ENCODE measurements around the gene APBA1.
"Not testable (repeated sequence)": the region's sequence is repeated elsewhere in the genome, so short reads cannot be mapped to it uniquely, and the experiment has no call there.

The APBA1 gene

DNA sequence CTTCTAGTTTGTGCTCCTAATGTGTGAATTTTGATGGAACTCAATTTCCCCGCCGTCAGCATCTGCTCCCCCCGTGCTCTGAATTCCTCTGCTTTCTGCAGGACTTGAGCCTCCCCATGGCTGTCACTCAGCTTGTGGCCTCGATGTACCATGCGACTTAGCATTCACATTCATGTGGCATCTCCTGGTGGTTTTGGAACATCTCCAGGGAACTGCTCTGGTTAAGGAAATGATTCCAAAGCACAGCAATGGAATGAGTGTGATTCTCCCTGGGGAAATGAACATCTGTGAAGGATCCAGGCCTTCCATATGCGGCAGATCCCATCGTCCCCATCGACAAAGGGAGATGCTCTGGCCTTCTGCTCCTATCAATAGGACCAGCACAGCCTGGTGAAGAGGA lies 228.2 kb downstream of the APBA1 start:
- DNase-seq (ENCODE audit: low read depth) = no peak
- no peak overlapping the region for H3K4me3 ChIP-seq (ENCODE audit: low read depth, low read length)
- TF ChIP-seq, protein P1, sequence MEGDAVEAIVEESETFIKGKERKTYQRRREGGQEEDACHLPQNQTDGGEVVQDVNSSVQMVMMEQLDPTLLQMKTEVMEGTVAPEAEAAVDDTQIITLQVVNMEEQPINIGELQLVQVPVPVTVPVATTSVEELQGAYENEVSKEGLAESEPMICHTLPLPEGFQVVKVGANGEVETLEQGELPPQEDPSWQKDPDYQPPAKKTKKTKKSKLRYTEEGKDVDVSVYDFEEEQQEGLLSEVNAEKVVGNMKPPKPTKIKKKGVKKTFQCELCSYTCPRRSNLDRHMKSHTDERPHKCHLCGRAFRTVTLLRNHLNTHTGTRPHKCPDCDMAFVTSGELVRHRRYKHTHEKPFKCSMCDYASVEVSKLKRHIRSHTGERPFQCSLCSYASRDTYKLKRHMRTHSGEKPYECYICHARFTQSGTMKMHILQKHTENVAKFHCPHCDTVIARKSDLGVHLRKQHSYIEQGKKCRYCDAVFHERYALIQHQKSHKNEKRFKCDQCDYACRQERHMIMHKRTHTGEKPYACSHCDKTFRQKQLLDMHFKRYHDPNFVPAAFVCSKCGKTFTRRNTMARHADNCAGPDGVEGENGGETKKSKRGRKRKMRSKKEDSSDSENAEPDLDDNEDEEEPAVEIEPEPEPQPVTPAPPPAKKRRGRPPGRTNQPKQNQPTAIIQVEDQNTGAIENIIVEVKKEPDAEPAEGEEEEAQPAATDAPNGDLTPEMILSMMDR (conservative IDR thresholded peaks at IDR 0.05; ENCODE audit: low read depth, low read length) = no peak

DNA sequence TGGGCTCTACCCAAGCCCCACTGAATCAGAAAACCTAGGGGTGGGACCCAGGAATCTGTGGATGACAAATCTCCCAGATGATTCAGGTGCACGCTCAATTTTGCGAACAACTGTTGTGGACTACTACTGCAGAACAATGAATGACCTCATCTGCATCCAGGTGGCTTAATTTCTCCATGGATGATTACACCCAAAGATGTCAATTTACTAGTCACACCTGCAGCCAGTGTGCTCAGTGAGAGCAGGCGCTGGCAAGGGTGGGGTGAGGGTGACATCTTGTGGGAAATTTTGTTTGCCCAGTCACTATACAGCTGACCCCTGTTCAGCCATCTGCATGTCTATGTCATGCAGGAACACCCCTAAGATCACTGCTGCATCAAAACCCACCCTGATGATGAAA lies 229.0 kb downstream of the APBA1 start:
- DNase-seq (ENCODE audit: low read depth) = no peak
- TF ChIP-seq, protein P1 (conservative IDR thresholded peaks at IDR 0.05; ENCODE audit: low read depth, low read length) = no peak

DNA sequence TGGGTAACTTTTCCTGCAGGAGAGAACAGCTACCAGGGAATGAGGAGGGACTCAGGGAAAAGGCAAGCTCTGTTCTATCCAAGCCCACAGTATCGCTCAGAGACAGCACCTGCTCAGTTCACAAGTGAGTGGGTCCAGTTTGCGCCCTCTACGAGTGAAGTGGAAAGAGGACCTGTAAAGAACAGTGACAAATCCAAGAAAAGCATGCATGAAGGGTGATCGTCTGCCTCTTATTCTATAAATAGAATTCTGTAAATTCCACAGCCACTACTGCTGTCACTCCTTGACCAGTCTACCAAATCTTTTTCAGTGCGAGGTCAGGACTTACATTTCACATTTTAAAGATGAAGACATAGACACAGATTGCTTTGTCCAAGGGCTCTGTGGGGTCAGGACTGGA lies 229.7 kb downstream of the APBA1 start:
- TF ChIP-seq, protein P1 (conservative IDR thresholded peaks at IDR 0.05; ENCODE audit: low read depth, low read length) = no peak
- DNase-seq (ENCODE audit: low read depth) = no peak
- no peak overlapping the region for H3K4me3 ChIP-seq (ENCODE audit: low read depth, low read length)

More for the DNA sequence above, 229.0 kb downstream of the APBA1 start:
- H3K4me3 ChIP-seq (ENCODE audit: low read depth, low read length) = no peak overlapping the region

DNA sequence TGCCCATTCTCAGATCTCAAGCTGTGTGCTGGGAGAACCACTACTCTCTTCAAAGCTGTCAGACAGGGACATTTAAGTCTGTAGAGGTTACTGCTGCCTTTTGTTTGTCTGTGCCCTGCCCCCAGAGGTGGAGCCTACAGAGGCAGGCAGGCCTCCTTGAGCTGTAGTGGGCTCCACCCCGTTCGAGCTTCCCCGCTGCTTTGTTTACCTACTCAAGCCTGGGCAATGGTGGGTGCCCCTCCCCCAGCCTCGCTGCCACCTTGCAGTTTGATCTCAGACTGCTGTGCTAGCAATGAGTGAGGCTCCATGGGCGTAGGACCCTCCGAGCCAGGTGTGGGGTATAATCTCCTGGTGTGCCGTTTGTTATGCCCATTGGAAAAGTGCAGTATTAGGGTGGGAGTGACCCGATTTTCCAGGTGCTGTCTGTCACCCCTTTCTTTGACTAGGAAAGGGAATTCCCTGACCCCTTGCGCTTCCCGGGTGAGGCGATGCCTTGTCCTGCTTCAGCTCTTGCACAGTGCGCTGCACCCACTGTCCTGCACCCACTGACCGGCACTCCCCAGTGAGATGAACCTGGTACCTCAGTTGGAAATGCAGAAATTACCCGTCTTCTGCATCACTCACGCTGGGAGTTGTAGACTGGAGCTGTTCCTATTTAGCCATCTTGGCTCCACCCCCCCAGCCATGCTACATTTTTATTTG lies 231.8 kb downstream of the APBA1 start:
- DNase-seq (ENCODE audit: low read depth) = not testable (repeated sequence)

DNA sequence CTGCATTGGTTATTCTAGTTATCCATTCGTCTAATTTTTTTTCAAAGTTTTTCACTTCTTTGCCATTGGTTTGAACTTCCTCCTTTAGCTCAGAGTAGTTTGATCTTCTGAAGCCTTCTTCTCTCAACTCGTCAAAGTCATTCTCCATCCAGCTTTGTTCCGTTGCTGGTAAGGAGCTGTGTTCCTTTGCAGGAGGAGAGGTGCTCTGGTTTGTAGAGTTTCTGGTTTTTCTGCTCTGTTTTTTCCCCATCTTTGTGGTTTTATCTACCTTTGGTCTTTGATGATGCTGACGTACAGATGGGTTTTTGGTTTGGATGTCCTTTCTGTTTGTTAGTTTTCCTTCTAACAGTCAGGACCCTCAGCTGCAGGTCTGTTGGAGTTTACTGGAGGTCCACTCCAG lies 232.5 kb downstream of the APBA1 start:
- H3K4me3 ChIP-seq (ENCODE audit: low read depth, low read length); DNase-seq (ENCODE audit: low read depth): not testable (repeated sequence)

More for the DNA sequence above, 231.8 kb downstream of the APBA1 start:
- not testable (repeated sequence) for H3K4me3 ChIP-seq (ENCODE audit: low read depth, low read length)

DNA sequence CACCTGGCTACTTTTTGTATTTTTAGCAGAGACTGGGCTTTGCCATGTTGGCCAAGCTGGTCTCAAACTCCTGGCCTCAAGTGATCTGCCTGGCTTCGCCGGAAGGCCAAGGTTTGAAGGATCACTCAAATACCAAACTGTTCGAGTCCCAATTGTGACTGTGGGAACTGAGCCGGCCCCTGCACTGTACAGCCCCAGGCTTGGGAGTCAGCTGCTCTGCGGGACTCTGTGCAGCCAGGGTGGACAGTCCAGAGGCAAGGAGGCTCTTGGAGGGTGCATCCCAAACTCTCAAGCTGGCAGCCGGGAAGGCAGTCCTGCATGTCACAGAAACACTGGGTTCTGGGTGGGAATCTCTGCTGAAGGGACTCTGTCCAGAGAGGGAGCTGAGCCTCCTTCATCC lies 238.2 kb downstream of the APBA1 start:
- no peak overlapping the region for H3K4me3 ChIP-seq (ENCODE audit: low read depth, low read length)
- TF ChIP-seq, protein P1 (conservative IDR thresholded peaks at IDR 0.05; ENCODE audit: low read depth, low read length) = no peak

DNA sequence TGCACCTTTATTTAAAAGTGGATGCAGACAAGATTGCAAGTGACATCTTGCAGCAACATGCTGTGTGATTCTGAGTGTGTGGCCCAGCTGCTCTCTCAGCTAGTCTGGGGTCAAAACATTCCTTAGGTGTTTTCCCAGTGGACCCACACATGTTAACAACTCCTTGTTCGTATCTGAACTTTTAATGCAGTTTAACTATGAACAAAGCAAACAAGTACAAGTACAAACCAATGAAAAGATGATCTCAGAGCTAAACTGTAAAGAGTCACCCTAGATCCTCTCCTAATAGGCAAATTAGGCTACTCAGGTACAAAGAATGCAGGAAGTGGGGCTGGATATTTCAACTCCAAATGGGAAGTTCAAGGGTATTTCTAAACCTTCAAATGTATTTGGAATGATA lies 238.8 kb downstream of the APBA1 start:
- TF ChIP-seq, protein P1 (conservative IDR thresholded peaks at IDR 0.05; ENCODE audit: low read depth, low read length) = no peak
- no peak for DNase-seq (ENCODE audit: low read depth)
- no peak overlapping the region for H3K4me3 ChIP-seq (ENCODE audit: low read depth, low read length)

More for the DNA sequence above, 238.2 kb downstream of the APBA1 start:
- no peak for DNase-seq (ENCODE audit: low read depth)

DNA sequence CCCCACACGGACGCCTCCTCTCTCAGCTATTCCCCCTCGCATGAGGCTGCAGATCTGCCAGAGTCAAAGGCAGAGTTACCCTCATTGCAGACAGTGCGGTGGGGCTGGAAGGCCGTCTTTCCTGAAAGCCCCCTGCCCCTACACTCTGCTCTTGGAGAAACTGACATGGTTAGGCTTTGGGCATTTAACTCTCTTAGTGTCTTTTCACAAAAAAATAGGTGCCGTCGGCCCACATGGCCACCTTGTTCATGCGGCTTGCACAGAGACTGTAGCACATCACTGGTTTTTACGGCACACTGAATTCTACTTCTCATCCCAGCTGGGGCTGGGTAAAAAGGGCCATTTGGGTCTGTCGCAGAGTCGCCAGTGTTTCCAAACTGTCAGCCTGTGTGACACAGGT lies 239.5 kb downstream of the APBA1 start:
- TF ChIP-seq, protein P1 (conservative IDR thresholded peaks at IDR 0.05; ENCODE audit: low read depth, low read length) = no peak
- no peak overlapping the region for H3K4me3 ChIP-seq (ENCODE audit: low read depth, low read length)
- no peak for DNase-seq (ENCODE audit: low read depth)
